ENCODE results near the gene SLCO2A1. TPM values are rescaled to one million over a fixed set of nuclear protein-coding genes. Genes with fewer than 3 reads are reported as not detected.

SLCO2A1 gene
- total and polyA plus RNA-seq, 2 donors = 1.5 to 3.9 TPM

GRCh38 chr3:133897547-133897946 is 132.2 kb downstream of the SLCO2A1 start:
- H3K4me3 ChIP-seq (ENCODE audit: low read length in 2 of 2) = no peak overlapping the region
- peaks cover 3 to 4% of the 10 kb centered on the region in 2 donors for H3K4me1 ChIP-seq (ENCODE audit: control insufficient read depth in 2 of 2, insufficient read depth in 2 of 2, low read length in 2 of 2)
- DNase-seq (ENCODE audit: low read depth in 6 of 9, low spot score in 9 of 9) = no peak
- peaks cover 37 to 60% of the 10 kb centered on the region in 2 donors for H3K27me3 ChIP-seq (ENCODE audit: control insufficient read depth in 2 of 2, insufficient read depth in 1 of 2, low read length in 1 of 2)
- H3K36me3 ChIP-seq (ENCODE audit: control insufficient read depth in 2 of 2, insufficient read depth in 2 of 2, low read length in 1 of 2) = no peaks in the 10 kb centered on the region
- 90% methylated on average over 7 of the region's 7 CpGs for WGBS
- no peaks in the 10 kb centered on the region for H3K9me3 ChIP-seq (ENCODE audit: control insufficient read depth in 2 of 2, insufficient read depth in 1 of 2, low read length in 1 of 2)
- no peak overlapping the region for H3K27ac ChIP-seq (ENCODE audit: low read depth in 1 of 2, low read length in 1 of 2)

GRCh38 chr3:133896002-133896761 is 133.5 kb downstream of the SLCO2A1 start:
- DNase-seq (ENCODE audit: low read depth in 6 of 9, low spot score in 9 of 9) = peak in 1 of 9 donors; percentile 5
- Histone ChIP-seq H3K4me1 (ENCODE audit: control insufficient read depth in 2 of 2, insufficient read depth in 2 of 2, low read length in 2 of 2) (peaks cover 3 to 4% of the 10 kb centered on the region in 2 donors), H3K27ac (ENCODE audit: low read depth in 1 of 2, low read length in 1 of 2) (no peak overlapping the region), H3K9me3 (ENCODE audit: control insufficient read depth in 2 of 2, insufficient read depth in 1 of 2, low read length in 1 of 2) (no peaks in the 10 kb centered on the region), H3K4me3 (ENCODE audit: low read length in 2 of 2) (peak overlapping the region; percentile 3 to 40), H3K27me3 (ENCODE audit: control insufficient read depth in 2 of 2, insufficient read depth in 1 of 2, low read length in 1 of 2) (peaks cover 37 to 62% of the 10 kb centered on the region in 2 donors), H3K36me3 (ENCODE audit: control insufficient read depth in 2 of 2, insufficient read depth in 2 of 2, low read length in 1 of 2) (no peaks in the 10 kb centered on the region)
- WGBS = 26% methylated on average over 37 of the region's 37 CpGs

- Histone ChIP-seq H3K27ac (ENCODE audit: low read depth in 1 of 2, low read length in 1 of 2) (no peak within 1 kb of the TSS), H3K4me1 (ENCODE audit: control insufficient read depth in 2 of 2, insufficient read depth in 2 of 2, low read length in 2 of 2) (peaks cover 3 to 4% of the 10 kb centered on the region in 2 donors), H3K9me3 (ENCODE audit: control insufficient read depth in 2 of 2, insufficient read depth in 1 of 2, low read length in 1 of 2) (no peaks in the 10 kb centered on the region), H3K4me3 (ENCODE audit: low read length in 2 of 2) (peak within 1 kb of the TSS; percentile 30 to 40), H3K27me3 (ENCODE audit: control insufficient read depth in 2 of 2, insufficient read depth in 1 of 2, low read length in 1 of 2) (peaks cover 37 to 60% of the 10 kb centered on the region in 2 donors), H3K36me3 (ENCODE audit: control insufficient read depth in 2 of 2, insufficient read depth in 2 of 2, low read length in 1 of 2) (no peaks in the 10 kb centered on the region)
- 1% methylated on average over 80 of the region's 80 CpGs for WGBS
- peak in 2 of 9 donors; percentile 4 to 20 for DNase-seq (ENCODE audit: low read depth in 6 of 9, low spot score in 9 of 9)
These were observed 134.3 kb downstream of the SLCO2A1 start, which contains the start of gene RAB6B for GRCh38 chr3:133895208-133896001. RAB6B (minus strand) TSS chr3:133895882; CDS start chr3:133895466, 416 bp downstream.

- Histone ChIP-seq H3K36me3 (ENCODE audit: control insufficient read depth in 2 of 2, insufficient read depth in 2 of 2, low read length in 1 of 2) (no peaks in the 10 kb centered on the region), H3K4me3 (ENCODE audit: low read length in 2 of 2) (peak overlapping the region in 1 of 2 donors; percentile 40), H3K27me3 (ENCODE audit: control insufficient read depth in 2 of 2, insufficient read depth in 1 of 2, low read length in 1 of 2) (peaks cover 37 to 60% of the 10 kb centered on the region in 2 donors), H3K27ac (ENCODE audit: low read depth in 1 of 2, low read length in 1 of 2) (no peak overlapping the region), H3K4me1 (ENCODE audit: control insufficient read depth in 2 of 2, insufficient read depth in 2 of 2, low read length in 2 of 2) (peaks cover 3 to 4% of the 10 kb centered on the region in 2 donors), H3K9me3 (ENCODE audit: control insufficient read depth in 2 of 2, insufficient read depth in 1 of 2, low read length in 1 of 2) (no peaks in the 10 kb centered on the region)
- whole genome bisulfite sequencing = 21% methylated on average over 52 of the region's 52 CpGs
- no peak for DNase-seq (ENCODE audit: low read depth in 6 of 9, low spot score in 9 of 9)
These were observed 135.1 kb downstream of the SLCO2A1 start for GRCh38 chr3:133894353-133895207.

GRCh38 chr3:133893683-133894352 is 135.9 kb downstream of the SLCO2A1 start:
- no peak overlapping the region for H3K27ac ChIP-seq (ENCODE audit: low read depth in 1 of 2, low read length in 1 of 2)
- H3K4me3 ChIP-seq (ENCODE audit: low read length in 2 of 2) = no peak overlapping the region
- H3K27me3 ChIP-seq (ENCODE audit: control insufficient read depth in 2 of 2, insufficient read depth in 1 of 2, low read length in 1 of 2) = peaks cover 37 to 60% of the 10 kb centered on the region in 2 donors
- DNase-seq (ENCODE audit: low read depth in 6 of 9, low spot score in 9 of 9) = no peak
- H3K36me3 ChIP-seq (ENCODE audit: control insufficient read depth in 2 of 2, insufficient read depth in 2 of 2, low read length in 1 of 2) = no peaks in the 10 kb centered on the region
- peaks cover 3 to 4% of the 10 kb centered on the region in 2 donors for H3K4me1 ChIP-seq (ENCODE audit: control insufficient read depth in 2 of 2, insufficient read depth in 2 of 2, low read length in 2 of 2)
- WGBS = 96% methylated on average over 6 of the region's 6 CpGs
- no peaks in the 10 kb centered on the region for H3K9me3 ChIP-seq (ENCODE audit: control insufficient read depth in 2 of 2, insufficient read depth in 1 of 2, low read length in 1 of 2)

DNA sequence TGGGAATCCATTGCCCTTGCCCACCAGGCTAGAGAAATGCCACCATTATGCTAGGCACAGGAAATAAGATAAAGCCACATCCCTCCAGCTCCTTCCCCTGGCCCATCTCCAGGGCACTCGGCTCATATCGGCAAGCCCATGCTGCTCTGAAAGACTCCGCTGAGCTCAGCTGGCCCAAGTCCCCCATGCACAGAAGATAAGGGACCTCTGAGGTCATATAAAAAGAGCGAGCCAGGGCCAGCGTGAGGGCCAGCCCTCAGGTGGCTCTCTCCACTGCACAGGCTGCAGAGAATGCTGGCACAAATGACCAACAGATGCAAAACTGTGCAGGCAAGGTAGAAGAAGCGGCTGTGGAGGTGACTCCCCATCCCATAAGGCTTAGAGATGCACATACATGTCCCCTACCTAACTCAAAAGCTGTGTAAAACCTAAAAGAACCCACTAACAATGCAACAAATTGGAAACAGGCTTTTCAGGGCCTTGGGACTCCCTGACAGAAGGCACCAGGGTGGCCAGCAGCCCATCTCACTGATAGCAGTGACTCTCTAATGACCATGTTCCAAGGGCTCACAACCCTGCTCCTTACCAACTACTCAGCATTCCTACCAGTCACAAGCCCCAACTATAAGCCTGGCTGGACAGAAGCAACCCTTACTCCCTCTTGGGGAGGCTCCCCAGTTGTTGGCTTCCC is 137.0 kb downstream of the SLCO2A1 start:
- no peak for DNase-seq (ENCODE audit: low read depth in 6 of 9, low spot score in 9 of 9)
- Histone ChIP-seq H3K4me3 (ENCODE audit: low read length in 2 of 2) (no peak overlapping the region), H3K4me1 (ENCODE audit: control insufficient read depth in 2 of 2, insufficient read depth in 2 of 2, low read length in 2 of 2) (peaks cover 3 to 4% of the 10 kb centered on the region in 2 donors), H3K27me3 (ENCODE audit: control insufficient read depth in 2 of 2, insufficient read depth in 1 of 2, low read length in 1 of 2) (peaks cover 37 to 55% of the 10 kb centered on the region in 2 donors), H3K27ac (ENCODE audit: low read depth in 1 of 2, low read length in 1 of 2) (no peak overlapping the region), H3K36me3 (ENCODE audit: control insufficient read depth in 2 of 2, insufficient read depth in 2 of 2, low read length in 1 of 2) (no peaks in the 10 kb centered on the region), H3K9me3 (ENCODE audit: control insufficient read depth in 2 of 2, insufficient read depth in 1 of 2, low read length in 1 of 2) (no peaks in the 10 kb centered on the region)
- WGBS = 57% methylated on average over 6 of the region's 6 CpGs

- no peak overlapping the region for H3K27ac ChIP-seq (ENCODE audit: low read depth in 1 of 2, low read length in 1 of 2)
- WGBS = 96% methylated on average over 11 of the region's 11 CpGs
- no peaks in the 10 kb centered on the region for H3K9me3 ChIP-seq (ENCODE audit: control insufficient read depth in 2 of 2, insufficient read depth in 1 of 2, low read length in 1 of 2)
- H3K36me3 ChIP-seq (ENCODE audit: control insufficient read depth in 2 of 2, insufficient read depth in 2 of 2, low read length in 1 of 2) = no peaks in the 10 kb centered on the region
- no peak for DNase-seq (ENCODE audit: low read depth in 6 of 9, low spot score in 9 of 9)
- H3K27me3 ChIP-seq (ENCODE audit: control insufficient read depth in 2 of 2, insufficient read depth in 1 of 2, low read length in 1 of 2) = peaks cover 32 to 46% of the 10 kb centered on the region in 2 donors
- peaks cover 3 to 4% of the 10 kb centered on the region in 2 donors for H3K4me1 ChIP-seq (ENCODE audit: control insufficient read depth in 2 of 2, insufficient read depth in 2 of 2, low read length in 2 of 2)
- no peak overlapping the region for H3K4me3 ChIP-seq (ENCODE audit: low read length in 2 of 2)
These were observed 137.9 kb downstream of the SLCO2A1 start for GRCh38 chr3:133891662-133892378.
